Erythroblast (primary cell): Measurements from ENCODE around the gene KCNT1.

Experiments used
- GATA1 ChIP-seq: IDR thresholded peaks from 2 replicates; pipeline ENCODE4 v1.6.1; 2011; ENCODE audit warnings: low read depth, mild to moderate bottlenecking, control low read depth, low read length, moderate library complexity
- POLR2A ChIP-seq: IDR thresholded peaks from 2 replicates; pipeline ENCODE4 v1.6.1; 2011; ENCODE audit warnings: mild to moderate bottlenecking, low read length

DNA sequence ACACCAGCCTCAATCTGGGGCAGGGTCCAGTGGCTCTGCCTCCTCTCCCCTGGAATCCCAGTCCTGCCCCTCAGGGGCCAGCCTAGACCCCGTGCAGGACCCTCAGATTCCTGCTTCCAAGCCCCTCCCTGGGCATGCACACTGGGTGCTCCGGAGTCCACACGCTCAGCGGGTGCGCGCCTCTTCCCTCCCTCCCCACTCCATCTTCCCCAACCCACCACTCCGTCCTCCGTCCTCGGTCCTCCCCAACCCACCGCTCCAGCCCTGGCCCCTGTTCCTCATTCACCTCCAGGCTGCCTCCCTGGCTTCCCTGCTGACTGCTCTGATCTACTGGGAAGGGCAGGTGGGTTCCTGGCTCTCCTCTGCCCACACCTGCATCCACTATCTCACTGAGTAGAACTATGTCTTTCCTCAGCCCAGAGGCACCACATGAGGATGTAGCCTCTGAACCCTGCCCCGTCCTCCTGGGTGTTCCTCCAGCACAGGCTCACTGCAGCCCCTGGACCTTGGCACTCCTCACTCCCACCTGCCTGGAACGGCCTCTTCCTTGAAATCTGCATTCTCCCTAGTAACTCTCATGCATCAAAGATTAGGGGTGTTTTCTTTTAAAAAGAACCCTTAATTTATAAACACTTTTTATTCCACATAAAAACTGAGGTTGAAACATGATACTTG lies 112.6 kb downstream of the KCNT1 start:
- TF ChIP-seq POLR2A (no peak), GATA1 (no peak)
